Raji (cell line): ENCODE data around the gene PTPRG.

Experiments used
- POLR2A ChIP-seq: IDR thresholded peaks from 2 replicates; pipeline ENCODE4 v1.6.1; 2011; ENCODE audit warnings: low read depth, low read length, control low read depth; ENCODE audit not compliant: insufficient read depth

Gene PTPRG

DNA sequence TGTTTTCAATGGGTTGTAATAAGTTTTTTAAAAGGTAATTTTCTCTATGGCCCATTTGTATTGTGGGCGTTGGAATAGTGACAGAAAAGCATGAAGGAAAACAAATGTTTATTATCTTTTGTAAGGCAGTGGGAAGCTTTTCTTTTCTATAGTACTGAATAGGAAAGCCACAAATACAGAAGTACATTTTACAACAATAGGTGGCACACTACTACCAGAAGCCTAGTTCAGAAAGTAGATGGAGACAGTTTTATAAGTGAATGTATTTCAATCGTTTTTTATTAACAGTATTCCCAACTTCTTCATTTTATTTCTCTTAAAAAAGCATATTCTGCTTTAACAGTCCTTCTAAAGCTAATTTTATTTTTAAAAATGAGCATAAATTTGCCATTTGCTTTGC is 296.7 kb downstream of the PTPRG start:
- no peak for TF ChIP-seq POLR2A

DNA sequence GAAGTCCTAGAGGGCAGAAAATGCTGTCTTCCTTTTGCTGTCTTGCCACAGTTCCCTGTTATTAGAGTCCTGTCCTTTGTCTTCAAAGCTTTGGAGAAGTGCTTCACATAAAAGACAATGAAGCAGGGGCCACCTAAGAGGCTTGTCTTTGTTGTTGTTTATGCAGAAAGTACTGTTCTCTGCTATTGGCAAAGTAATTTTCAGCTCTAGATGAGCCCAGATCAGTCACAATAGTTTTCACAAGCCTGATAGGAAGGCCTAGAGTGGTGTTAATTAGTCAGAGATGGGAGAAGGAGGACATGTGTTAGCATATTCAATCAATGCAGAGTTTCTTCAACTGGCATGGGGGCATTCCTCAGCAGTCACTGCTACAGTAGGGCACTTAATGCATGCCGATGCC is 300.0 kb downstream of the PTPRG start:
- TF ChIP-seq POLR2A, result no peak

DNA sequence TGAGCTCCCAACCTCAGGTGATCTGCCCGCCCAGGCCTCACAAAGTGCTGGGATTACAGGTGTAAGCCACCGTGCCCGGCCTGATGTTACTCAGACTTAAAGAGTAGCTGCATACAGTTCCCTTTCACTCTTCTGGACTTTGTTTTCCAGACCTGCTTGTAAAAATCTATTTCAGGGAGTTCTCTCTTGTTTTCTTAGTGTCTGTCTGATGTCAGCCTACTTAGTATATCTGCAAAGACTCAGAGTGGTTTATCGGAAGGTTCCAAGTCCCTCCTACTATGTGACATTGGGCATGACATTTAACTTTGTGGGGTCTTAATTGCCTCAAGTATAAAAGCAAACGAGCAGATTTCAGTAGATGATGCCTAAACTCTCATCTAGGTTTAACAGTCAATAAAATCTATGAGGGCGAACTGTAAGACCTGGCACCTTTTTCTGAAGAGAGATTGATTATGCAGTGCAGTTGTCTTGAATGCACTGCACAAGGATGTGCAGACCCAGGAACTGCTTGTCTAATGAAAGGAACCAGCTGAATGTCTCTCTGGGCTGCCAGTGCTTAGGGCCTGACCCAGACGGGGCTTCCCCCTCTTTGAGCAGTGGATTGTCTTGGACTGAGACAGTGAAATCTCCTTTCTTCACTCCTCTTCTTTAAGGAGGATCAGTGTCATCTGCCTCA is 301.4 kb downstream of the PTPRG start:
- TF ChIP-seq POLR2A, result no peak

DNA sequence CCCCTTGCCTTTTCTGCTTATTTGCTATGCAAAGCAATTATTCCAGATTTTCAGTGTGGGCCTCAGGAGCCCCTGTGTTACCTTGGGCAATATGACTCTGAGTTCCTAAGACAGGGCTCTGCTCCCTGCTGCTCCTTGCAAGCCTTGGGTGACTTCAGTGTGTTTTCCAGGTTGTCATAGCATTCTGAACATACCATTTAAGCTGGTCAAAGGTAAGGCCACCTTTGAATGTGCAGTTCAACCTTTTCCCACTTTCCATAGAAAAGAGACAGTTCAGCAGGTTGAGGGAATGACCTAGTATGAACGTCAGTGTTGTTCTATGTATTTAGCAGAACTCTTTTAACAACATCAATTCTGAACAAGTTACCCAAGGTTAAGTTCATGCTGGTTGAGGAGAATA is 302.2 kb downstream of the PTPRG start:
- TF ChIP-seq POLR2A, result no peak

DNA sequence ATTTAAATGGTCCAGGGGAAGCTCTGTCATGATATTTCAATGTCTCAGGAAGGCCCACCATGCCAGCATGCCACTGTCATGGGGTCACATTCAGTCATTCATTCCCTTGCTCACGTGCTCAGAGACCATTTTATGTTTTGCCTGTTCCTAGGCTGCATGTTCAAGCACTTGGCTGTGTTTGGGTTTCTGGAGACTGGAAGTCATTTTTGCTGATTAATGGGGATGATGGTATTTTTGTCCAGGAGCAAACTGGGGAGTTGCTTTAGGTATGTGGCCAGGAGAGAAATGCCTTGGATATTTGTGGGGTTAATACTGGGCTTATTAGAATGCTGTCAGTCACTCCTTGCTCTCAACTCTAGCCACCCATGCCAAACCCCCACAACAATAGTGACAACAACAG is 303.5 kb downstream of the PTPRG start:
- no peak for TF ChIP-seq POLR2A

DNA sequence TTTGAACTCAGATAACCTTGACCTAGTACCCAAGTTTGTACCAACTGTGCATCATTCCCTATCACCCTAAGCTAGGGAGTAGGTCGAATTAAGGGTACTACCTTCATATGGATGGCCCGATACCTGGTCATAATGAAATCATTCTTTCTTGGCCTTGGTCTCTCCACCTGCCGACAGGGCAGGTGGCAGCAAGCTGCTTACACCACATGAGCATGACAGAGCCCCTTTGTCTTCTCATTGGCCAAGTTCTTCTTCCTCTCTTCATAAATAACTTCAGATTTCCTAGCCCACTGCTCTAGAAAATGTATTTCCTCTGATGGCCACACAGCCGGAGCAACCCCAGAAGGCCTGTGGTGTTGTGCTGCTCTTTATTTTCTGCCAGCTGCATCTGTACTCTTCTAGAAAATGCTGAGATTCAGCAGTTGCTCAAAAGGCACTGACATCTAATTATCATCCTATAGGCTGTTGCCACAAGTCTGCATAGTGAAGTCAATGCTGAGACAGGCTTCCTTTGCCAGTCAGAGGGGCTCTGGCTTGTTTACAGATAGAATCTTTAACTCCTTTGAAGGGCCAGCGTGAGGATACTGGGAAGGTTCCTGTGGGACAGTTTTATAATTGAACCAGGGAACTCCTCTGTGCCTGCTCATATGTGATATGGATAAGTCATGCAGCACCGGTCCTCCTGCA is 304.2 kb downstream of the PTPRG start:
- no peak for TF ChIP-seq POLR2A

DNA sequence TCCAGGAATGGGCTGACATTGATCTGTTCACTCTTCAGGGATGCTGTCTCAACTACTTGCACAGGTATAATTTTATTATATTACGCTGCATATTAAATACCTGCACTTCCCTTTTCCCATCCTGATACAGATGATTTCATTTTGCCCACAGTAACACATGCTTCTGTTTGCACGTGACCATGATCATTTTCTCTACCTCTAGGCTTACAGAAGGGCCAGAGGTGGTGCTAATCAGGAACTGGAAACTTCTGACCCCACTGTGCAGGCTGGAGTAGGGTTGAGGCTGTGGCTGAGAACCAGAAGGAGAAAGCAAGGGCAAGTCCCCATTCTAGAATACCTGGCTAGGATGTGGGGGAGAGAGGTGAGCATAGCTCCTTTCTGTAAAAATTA is 304.8 kb downstream of the PTPRG start:
- no peak for TF ChIP-seq POLR2A

DNA sequence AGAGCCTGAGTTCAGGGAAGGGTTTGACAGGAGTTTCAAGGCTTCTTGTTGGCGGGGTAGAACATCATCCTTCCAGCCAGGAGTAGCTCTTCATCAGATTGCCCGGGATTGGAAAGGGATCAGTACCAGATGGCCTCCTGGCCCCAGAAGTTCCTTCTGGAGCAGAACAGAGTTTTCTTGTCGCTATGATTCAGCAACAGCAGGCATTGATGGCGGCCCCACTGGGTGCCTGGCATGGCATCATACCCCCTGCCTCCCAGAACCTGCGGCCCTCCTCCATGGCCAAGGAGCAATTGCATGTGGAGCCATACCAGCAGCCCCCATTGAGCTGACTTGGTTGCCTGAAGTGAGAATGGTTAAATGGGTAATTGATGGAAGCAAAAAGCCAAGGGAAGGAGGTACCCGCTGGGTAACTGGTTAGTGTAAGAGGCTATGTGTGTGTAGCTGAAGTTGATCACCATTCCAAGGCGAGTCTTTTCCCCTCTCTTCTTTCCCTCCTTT is 305.6 kb downstream of the PTPRG start:
- no peak for TF ChIP-seq POLR2A

DNA sequence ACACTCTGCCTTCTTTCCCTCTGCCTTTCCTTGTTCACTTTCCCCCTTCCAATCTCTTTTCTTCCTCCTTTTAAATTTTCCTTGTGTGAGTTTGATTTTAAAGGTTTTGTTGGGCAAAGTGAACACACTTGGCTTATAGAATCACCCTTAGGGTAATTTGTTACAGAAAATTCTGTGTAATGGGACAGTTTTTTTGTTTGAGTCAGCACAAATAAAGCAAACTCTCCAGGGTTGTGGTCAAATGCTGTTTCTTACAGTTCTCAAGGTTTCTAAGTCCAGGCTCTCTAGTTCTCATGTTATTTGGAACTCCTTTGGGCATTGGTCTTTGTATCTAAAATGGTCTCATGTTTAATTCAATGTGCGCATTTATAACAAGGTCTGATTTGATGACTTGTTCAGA is 307.1 kb downstream of the PTPRG start:
- no peak for TF ChIP-seq POLR2A

DNA sequence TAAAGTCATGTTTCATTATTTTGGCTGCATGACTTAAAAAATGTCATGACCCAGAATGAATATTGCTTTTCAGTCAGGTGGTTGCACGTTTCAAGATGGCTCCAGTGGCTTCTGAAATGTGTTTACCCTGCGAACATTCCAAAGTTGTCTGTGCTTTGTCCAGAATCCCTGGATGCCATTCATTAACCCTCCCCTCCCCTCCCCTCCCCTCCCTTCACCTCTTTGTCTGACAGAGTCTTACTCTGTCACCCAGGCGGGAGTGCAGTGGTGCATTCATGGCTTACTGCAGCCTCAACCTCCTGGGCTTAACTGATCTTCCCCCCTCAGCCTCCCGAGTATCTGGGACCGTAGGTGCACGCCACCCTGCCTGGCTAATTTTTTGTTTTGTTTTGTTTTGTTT is 308.0 kb downstream of the PTPRG start:
- TF ChIP-seq POLR2A, result no peak

DNA sequence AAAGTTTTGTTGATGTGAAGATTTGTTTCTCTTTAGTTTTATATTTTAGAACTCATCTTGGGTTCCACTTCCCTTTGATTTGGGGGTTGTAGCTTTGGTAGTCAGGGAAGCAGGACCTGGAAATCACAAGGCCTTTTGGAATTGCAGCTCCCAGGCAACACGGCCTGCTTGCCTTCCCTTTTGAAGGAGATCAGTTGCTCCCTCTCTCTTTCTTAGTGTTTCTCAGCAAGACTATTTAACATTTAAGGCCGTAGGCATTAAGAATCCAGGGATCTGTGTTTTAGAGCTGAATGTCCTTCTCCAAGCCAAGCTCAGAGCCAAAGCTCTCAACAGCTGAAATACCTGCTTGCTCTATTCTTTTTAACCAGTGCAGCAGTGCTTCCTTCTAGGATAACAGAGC is 310.3 kb downstream of the PTPRG start:
- no peak for TF ChIP-seq POLR2A

DNA sequence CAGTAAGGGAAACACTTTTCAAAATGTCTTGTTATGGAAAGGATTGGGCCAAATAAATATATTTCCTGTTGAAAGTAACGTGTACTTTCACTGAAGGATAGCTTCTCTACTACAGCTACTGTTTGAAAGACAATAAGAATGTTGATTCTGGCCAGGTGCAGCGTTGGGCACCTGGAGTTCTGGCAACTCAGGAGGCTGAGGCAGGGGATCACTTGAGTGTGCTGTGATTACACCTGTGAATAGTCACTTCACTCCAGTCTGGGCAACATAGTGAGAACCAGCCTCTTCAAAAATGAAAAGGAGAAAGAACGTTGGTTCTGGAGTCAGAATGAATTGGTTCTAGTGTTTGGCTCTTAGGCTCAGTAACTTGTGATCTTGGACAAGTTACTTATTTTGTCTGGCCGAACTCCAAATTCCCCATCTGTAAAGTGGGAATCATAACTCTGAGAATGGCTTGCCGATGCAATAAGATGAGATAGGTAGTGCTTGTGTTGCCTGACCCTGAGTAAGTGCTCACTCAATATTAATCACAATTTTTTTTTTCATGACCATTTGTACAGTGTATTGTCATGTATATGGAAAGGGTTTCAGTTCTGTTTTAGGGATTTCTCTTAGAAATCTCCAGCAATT is 310.8 kb downstream of the PTPRG start:
- no peak for TF ChIP-seq POLR2A

DNA sequence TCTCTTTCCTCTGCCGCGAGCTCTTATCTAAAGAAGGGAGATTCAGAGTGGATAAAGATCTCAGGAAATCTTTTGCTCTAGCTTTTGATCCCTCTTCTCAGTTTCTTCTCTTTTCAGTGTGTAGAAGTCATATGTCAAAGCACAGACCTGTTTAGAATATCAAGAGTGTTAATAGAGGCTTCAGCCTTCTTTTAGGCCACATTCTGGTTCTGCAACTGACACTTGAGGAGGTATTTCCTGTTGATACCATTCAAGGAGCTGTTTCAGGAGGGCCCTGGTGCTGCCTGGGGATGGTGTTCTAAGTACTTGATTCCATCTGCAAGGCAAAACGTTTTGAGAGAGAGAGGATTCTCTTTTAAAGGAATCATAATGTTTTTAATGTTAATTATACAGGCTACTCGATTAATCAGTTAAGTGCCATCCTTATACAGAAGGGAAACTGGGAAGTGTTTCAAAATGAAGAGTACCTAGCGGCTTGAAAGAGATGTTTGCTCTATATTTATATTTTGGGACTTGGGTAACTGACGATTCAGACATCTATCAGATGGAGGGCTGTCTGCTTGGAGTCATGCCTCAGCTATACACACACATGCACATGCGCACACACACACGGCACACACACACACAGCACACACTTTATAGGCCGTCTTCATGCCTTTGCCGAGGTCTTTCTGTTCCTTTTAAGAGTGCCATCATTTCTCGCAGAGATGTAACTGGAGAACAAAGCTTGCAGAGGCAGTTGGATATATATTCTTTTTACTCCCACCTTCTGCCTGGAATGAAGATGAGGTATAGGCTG is 313.9 kb downstream of the PTPRG start:
- no peak for TF ChIP-seq POLR2A

DNA sequence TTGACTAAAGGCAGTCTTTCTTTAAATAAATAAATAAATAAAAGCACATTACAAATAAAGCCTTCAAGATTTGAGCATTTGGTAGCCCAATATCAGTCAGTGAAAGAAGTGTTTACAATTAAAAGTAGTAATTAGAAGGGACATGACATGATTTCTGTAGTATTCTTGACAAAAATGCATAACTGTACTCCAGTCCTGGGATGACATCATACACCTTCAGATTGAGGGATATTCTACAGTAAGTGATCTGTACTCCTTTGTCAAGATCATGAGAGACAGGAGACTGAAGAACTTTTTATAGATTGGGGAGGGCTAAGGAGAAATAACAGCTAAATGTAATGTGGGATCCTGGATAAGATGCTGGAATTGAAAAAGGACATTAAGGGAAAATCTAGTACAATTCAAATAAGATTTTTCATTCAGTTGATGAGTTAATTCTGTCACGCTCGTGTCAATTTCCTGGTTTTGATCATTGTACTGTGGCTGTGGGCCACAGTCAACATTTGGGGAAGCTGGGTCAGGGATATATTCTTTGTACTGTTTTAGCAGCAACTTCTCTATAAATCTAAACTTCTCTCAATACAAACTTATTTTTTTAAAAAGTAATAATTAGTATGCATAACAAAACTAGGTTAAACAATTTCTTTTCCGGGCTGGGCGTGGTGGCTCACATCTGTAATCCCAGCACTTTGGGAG is 314.8 kb downstream of the PTPRG start:
- TF ChIP-seq POLR2A, result no peak

DNA sequence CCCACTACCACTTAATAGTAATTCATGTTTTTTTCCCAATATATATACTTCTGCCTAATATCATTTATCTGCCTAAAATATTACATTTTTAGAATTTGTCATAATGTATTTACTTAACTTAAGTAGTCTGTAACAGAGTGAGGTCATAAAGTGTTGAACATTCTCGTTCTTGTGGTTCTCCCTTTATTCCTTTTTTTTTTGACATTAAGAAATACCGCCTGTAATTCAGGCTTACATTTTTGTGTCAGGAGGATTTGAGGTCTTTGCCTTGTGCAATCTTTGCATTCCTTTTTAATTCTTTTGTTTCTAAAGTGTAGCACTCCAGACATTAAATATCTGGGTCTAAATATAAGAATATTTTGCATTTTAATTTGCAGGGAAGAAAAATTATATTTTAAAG is 315.4 kb downstream of the PTPRG start:
- TF ChIP-seq POLR2A, result no peak
